Memory B cell (primary cell): ENCODE results near the gene GAS7.

Experiments used
- ATAC-seq: fragments of 150-1000 bp; cut with Tn5 transposase; 2 replicates; pipeline ENCODE4 v1.10.0; 2021; ENCODE audit warnings: low read depth, mild to moderate bottlenecking, moderate library complexity
- DNase-seq, 2 donors: peaks; one replicate each; pipeline ENCODE4 v3.0.0; 2022; ENCODE audit warnings: low spot score in 2 of 2
- H3K27ac Mint-ChIP-seq: one replicate; pipeline ENCODE4 v1.8.0; 2022; ENCODE audit warnings: mild to moderate bottlenecking, moderate library complexity, mixed read lengths
- H3K27me3 Mint-ChIP-seq: one replicate; pipeline ENCODE4 v1.8.0; 2022; ENCODE audit warnings: mixed read lengths
- H3K36me3 Mint-ChIP-seq: one replicate; pipeline ENCODE4 v1.8.0; 2022; ENCODE audit warnings: mild to moderate bottlenecking, mixed read lengths
- H3K4me1 Mint-ChIP-seq: one replicate; pipeline ENCODE4 v1.8.0; 2022; ENCODE audit warnings: mixed read lengths
- H3K4me3 Mint-ChIP-seq: one replicate; pipeline ENCODE4 v1.8.0; 2022; ENCODE audit warnings: mild to moderate bottlenecking, moderate library complexity, mixed read lengths
- H3K9me3 Mint-ChIP-seq: one replicate; pipeline ENCODE4 v1.8.0; 2022; ENCODE audit warnings: mixed read lengths

GAS7 gene

GRCh38 chr17:9917131-9917530 lies 281.3 kb downstream of the GAS7 start:
- ATAC-seq: no peak
- Mint-ChIP-seq H3K36me3 (no peaks in the 10 kb centered on the region), H3K27me3 (no peaks in the 10 kb centered on the region), H3K27ac (no peak overlapping the region), H3K4me1 (no peaks in the 10 kb centered on the region), H3K4me3 (no peak overlapping the region), H3K9me3 (no peaks in the 10 kb centered on the region)
- no peak for DNase-seq

GRCh38 chr17:9916108-9916507 lies 282.3 kb downstream of the GAS7 start:
- peaks cover 1% of the 10 kb centered on the region for H3K27me3 Mint-ChIP-seq
- H3K4me3 Mint-ChIP-seq: no peak overlapping the region
- no peak overlapping the region for H3K27ac Mint-ChIP-seq
- H3K4me1 Mint-ChIP-seq: no peaks in the 10 kb centered on the region
- no peak for ATAC-seq
- no peak for DNase-seq
- no peaks in the 10 kb centered on the region for H3K36me3 Mint-ChIP-seq
- H3K9me3 Mint-ChIP-seq: no peaks in the 10 kb centered on the region

DNA sequence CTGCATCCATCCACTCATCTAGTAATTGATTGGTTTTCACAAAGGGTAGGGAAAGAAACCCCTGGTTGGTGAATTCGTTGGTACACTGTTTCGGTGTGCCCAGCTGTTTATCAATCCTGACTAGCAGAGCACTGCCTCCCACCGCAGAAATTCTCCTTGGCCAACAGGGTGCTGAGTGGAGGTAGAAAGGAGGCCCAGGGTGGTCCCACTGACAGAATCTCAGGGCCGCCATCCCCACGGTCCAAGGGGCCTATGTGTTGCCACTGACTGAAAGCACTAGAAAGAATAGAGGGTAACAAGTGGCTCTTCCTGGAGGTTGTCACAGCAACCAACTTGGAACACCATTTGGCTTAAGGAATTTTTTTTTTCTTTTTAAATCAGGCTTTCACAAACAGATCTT lies 284.9 kb downstream of the GAS7 start:
- Mint-ChIP-seq H3K4me3 (no peak overlapping the region), H3K27ac (no peak overlapping the region), H3K4me1 (no peaks in the 10 kb centered on the region), H3K9me3 (no peaks in the 10 kb centered on the region), H3K27me3 (peaks cover 6% of the 10 kb centered on the region), H3K36me3 (no peaks in the 10 kb centered on the region)
- DNase-seq: no peak
- ATAC-seq: no peak

GRCh38 chr17:9912121-9913099 lies 286.0 kb downstream of the GAS7 start:
- Mint-ChIP-seq H3K27ac (no peak overlapping the region), H3K27me3 (peaks cover 6% of the 10 kb centered on the region), H3K36me3 (no peaks in the 10 kb centered on the region), H3K4me3 (no peak overlapping the region), H3K4me1 (no peaks in the 10 kb centered on the region), H3K9me3 (no peaks in the 10 kb centered on the region)
- ATAC-seq (no peak), DNase-seq (no peak)

- Mint-ChIP-seq H3K9me3 (no peaks in the 10 kb centered on the region), H3K4me3 (no peak overlapping the region), H3K27me3 (peaks cover 6% of the 10 kb centered on the region), H3K36me3 (no peaks in the 10 kb centered on the region), H3K4me1 (no peaks in the 10 kb centered on the region), H3K27ac (no peak overlapping the region)
- DNase-seq: no peak
- ATAC-seq: no peak
Observed at GRCh38 chr17:9911089-9911488, 287.3 kb downstream of the GAS7 start.

DNA sequence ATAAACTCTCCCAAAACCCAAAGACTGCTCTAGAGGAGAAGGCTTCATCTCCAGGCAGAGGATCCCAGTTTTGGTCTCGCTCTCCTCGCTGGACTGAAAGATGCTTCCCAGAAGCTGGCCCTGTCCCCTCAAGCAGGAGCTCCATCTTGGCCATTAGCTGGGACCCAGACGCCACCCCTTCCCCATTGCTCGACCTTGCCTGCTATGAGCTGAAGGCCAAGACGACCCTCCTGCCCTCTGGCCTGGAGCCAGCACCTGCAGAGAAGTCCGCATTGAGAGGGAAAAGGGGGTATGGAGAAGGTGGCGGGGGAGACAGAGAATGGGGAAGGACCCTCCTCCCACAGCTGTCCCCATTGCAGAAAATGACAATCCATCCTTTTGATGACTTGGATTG lies 289.8 kb downstream of the GAS7 start:
- H3K4me1 Mint-ChIP-seq: no peaks in the 10 kb centered on the region
- no peaks in the 10 kb centered on the region for H3K9me3 Mint-ChIP-seq
- no peak for ATAC-seq
- no peaks in the 10 kb centered on the region for H3K36me3 Mint-ChIP-seq
- H3K27ac Mint-ChIP-seq: no peak overlapping the region
- no peak for DNase-seq
- peaks cover 10% of the 10 kb centered on the region for H3K27me3 Mint-ChIP-seq
- no peak overlapping the region for H3K4me3 Mint-ChIP-seq

GRCh38 chr17:9907883-9908648 lies 290.3 kb downstream of the GAS7 start:
- ATAC-seq (no peak), DNase-seq (no peak)
- H3K4me3 Mint-ChIP-seq: no peak overlapping the region
- H3K27ac Mint-ChIP-seq: no peak overlapping the region
- no peaks in the 10 kb centered on the region for H3K36me3 Mint-ChIP-seq
- no peaks in the 10 kb centered on the region for H3K9me3 Mint-ChIP-seq
- H3K27me3 Mint-ChIP-seq: peaks cover 10% of the 10 kb centered on the region
- H3K4me1 Mint-ChIP-seq: no peaks in the 10 kb centered on the region

DNA sequence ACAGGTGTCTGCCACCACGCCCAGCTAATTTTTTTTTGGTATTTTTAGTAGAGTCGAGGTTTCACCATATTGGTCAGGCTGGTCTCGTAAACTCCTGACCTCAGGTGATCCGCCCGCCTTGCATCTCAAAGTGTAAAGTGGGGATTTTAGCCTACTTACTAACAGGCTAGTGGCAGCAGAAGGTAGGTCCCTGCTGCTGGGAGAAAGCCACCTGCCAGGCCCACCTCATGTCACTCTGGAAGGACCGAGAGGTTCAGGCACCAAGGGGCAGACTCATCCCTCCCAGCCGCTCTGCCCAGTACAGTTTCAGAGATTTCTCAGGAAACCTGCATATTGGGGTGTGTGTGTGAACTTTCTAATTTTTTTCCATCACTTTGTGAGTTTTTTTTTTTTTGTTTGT lies 291.3 kb downstream of the GAS7 start:
- peaks cover 10% of the 10 kb centered on the region for H3K27me3 Mint-ChIP-seq
- no peaks in the 10 kb centered on the region for H3K9me3 Mint-ChIP-seq
- DNase-seq (no peak), ATAC-seq (no peak)
- no peak overlapping the region for H3K27ac Mint-ChIP-seq
- H3K4me1 Mint-ChIP-seq: no peaks in the 10 kb centered on the region
- no peaks in the 10 kb centered on the region for H3K36me3 Mint-ChIP-seq
- no peak overlapping the region for H3K4me3 Mint-ChIP-seq

DNA sequence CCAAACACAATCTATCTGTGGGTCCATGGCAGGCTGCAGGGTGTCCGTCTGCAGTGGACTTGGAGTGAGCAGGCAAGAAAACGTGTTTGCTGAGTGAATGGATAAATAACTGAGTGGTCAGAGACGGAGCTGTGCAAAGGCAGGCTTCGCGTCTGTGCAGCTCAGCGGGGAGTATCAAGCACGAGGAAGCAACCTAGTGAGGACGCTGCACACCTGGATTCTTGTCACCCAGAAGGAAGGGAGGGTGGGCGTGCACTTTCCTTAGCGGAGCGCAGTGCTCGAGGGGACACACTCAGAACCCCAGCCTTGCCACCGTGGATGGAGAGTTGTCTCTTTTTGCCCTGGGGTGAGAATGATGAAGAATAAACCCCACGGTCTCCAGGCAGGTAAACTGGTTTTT lies 291.8 kb downstream of the GAS7 start:
- Mint-ChIP-seq H3K27me3 (peaks cover 9% of the 10 kb centered on the region), H3K4me3 (no peak overlapping the region), H3K4me1 (no peaks in the 10 kb centered on the region), H3K9me3 (no peaks in the 10 kb centered on the region), H3K27ac (no peak overlapping the region), H3K36me3 (no peaks in the 10 kb centered on the region)
- DNase-seq: no peak
- no peak for ATAC-seq

DNA sequence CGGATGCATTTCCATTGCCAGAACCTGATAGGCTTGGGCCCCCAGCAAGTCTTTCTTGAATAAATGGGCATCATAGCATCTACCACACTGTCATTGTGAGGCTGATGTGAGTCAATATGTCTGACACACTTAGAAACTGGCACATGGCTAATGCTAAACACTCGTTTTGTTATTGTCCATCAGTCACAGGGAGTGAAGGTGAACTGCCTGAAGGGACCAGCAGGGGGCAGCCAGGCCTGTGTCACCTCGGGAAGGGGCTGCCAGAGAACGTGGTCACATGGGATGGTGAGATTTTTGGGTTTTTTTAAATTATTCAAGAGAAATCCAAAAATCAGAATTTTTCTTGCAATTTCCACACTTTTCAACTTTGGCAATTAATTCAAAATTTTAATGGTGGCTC lies 292.5 kb downstream of the GAS7 start:
- H3K4me1 Mint-ChIP-seq: no peaks in the 10 kb centered on the region

GRCh38 chr17:9905078-9905415 lies 293.4 kb downstream of the GAS7 start, which contains the start of gene RCVRN:
Gene RCVRN, minus strand, starts transcription at chr17:9905271. Its CDS starts 91 bp downstream, at chr17:9905180.
- H3K4me1 Mint-ChIP-seq: no peaks in the 10 kb centered on the region
- no peaks in the 10 kb centered on the region for H3K9me3 Mint-ChIP-seq
- ATAC-seq (no peak), DNase-seq (no peak)
- no peak within 1 kb of the TSS for H3K4me3 Mint-ChIP-seq
- H3K27me3 Mint-ChIP-seq: peaks cover 11% of the 10 kb centered on the region
- H3K36me3 Mint-ChIP-seq: no peaks in the 10 kb centered on the region
- no peak within 1 kb of the TSS for H3K27ac Mint-ChIP-seq

More for the DNA sequence above, 292.5 kb downstream of the GAS7 start:
- DNase-seq (no peak), ATAC-seq (no peak)
- H3K9me3 Mint-ChIP-seq: no peaks in the 10 kb centered on the region
- peaks cover 9% of the 10 kb centered on the region for H3K27me3 Mint-ChIP-seq
- H3K36me3 Mint-ChIP-seq: no peaks in the 10 kb centered on the region
- no peak overlapping the region for H3K4me3 Mint-ChIP-seq
- no peak overlapping the region for H3K27ac Mint-ChIP-seq

DNA sequence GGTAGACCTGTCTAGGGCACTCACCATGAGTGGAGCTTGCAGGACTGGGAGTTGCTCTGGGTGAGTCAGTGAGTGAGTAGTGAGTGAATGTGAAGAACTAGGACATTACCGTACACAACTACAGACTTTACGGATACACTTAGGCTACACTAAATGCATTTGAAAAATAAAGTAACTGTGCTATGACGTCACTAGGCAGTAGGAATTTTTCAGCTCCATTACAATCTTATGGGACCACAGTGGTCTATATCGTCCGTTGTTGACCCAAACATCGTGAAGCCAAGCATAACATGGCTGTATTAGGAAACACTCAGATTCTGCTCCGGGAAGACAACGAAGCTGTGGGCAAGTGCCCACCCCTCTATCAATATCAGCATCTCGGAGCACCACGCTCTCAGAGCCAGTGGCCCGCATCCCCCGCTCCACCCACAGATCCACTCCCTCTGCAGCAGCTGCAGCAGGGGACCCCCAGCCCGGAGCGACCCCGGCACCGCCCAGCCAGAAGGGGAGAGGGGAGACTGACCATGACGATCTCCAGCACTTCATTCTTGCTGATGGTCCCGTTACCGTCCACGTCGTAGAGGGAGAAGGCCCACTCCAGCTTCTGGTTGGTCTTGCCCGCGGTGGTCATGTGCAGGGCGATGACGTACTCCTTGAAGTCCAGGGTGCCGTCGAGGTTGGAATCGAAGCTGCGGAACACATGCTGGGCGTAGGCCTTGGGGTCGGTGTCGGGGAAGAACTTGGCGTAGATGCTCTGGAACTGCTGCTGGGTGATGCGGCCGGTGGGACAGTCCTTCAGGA lies 293.9 kb downstream of the GAS7 start:
- H3K27ac Mint-ChIP-seq: no peak overlapping the region
- no peaks in the 10 kb centered on the region for H3K36me3 Mint-ChIP-seq
- DNase-seq: no peak
- H3K4me1 Mint-ChIP-seq: no peaks in the 10 kb centered on the region
- no peak for ATAC-seq
- H3K9me3 Mint-ChIP-seq: no peaks in the 10 kb centered on the region
- H3K27me3 Mint-ChIP-seq: peaks cover 9% of the 10 kb centered on the region
- H3K4me3 Mint-ChIP-seq: no peak overlapping the region

DNA sequence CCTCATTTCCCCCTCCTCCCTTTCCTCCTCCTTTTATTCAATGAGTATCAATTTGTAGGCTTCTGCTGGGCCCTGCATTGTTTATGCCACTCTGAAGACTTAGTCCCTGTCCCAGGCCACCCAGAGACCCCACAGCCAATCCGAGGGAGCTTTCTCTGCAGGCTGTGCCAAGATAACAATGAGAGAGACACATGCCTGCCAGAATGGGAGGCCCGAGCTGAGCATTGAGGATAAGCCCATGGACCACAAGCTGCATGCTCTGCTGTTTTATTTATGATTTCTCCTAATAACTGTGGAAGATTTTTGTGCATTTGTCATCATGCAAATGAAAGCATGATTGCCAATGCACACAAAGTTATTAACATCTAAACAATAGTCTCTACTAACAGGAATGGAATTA lies 296.3 kb downstream of the GAS7 start:
- Mint-ChIP-seq H3K36me3 (no peaks in the 10 kb centered on the region), H3K4me1 (no peaks in the 10 kb centered on the region), H3K27ac (no peak overlapping the region), H3K9me3 (no peaks in the 10 kb centered on the region), H3K27me3 (peaks cover 9% of the 10 kb centered on the region), H3K4me3 (no peak overlapping the region)
- ATAC-seq (no peak), DNase-seq (no peak)

DNA sequence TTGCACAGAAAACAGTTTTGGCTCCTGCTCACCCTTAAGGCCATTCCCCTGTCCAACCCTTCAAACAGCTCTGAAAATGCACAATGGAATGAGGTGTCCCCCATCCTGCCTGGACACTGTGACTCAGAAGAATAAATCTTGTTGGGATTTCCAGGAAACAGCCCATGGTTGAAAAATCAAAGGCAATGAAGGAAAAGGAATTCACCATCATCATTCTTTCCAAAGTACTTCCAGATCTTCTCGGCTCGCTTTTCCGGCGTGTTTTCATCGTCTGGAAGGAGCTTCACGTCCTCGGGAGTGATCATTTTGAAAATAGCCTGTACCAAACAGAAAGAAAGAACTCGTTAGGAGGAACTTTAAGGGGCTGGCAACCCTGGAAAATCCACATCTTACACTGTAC lies 297.6 kb downstream of the GAS7 start:
- DNase-seq (no peak), ATAC-seq (no peak)
- H3K36me3 Mint-ChIP-seq: no peaks in the 10 kb centered on the region
- peaks cover 10% of the 10 kb centered on the region for H3K27me3 Mint-ChIP-seq
- no peaks in the 10 kb centered on the region for H3K9me3 Mint-ChIP-seq
- H3K27ac Mint-ChIP-seq: no peak overlapping the region
- H3K4me3 Mint-ChIP-seq: no peak overlapping the region
- no peaks in the 10 kb centered on the region for H3K4me1 Mint-ChIP-seq
